ENCODE results near the gene STAC2. TPM values are rescaled to one million over a fixed set of nuclear protein-coding genes. Genes with fewer than 3 reads are reported as not detected.

The STAC2 gene
- total RNA-seq, 2 experiments from 2014 or later = not detected

GRCh38 chr17:39204245-39204644 lies 21.5 kb downstream of the STAC2 start:
- Mint-ChIP-seq H3K36me3 (peaks cover 47% of the 10 kb centered on the region), H3K27me3 (no peaks in the 10 kb centered on the region), H3K4me3 (no peak overlapping the region), H3K4me1 (ENCODE audit: low read depth) (peaks cover 51% of the 10 kb centered on the region), H3K27ac (no peak overlapping the region), H3K9me3 (no peaks in the 10 kb centered on the region)
- DNase-seq = no peak
- POLR2A ChIA-PET = no interaction called here
- CTCF ChIA-PET = interaction anchor here (14.9 kb wide), 1 partner anchor 36 kb away, joined by 580 read pairs; no protein-coding TSS in a partner anchor
- intact Hi-C loops (cut with micrococcal nuclease) = no loop called here

- intact Hi-C loops (cut with micrococcal nuclease) = loop anchor here (1.0 kb wide), 1 partner anchor 203 kb away; no protein-coding TSS in a partner anchor
- Mint-ChIP-seq H3K4me1 (ENCODE audit: low read depth) (peaks cover 49% of the 10 kb centered on the region), H3K27me3 (no peaks in the 10 kb centered on the region), H3K9me3 (no peaks in the 10 kb centered on the region), H3K4me3 (peak overlapping the region; percentile 95), H3K27ac (peak overlapping the region; percentile 97), H3K36me3 (peaks cover 47% of the 10 kb centered on the region)
- peak; percentile 23 for DNase-seq
- CTCF ChIA-PET = interaction anchor here (1.7 to 14.9 kb wide), 2 partner anchors 36 to 39 kb away, joined by 5 to 580 read pairs; no protein-coding TSS in a partner anchor
- POLR2A ChIA-PET = interaction anchor here (1.0 to 1.3 kb wide), 2 partner anchors 10 to 250 kb away, joined by 4 to 5 read pairs; partner anchors contain the start of gene MED1
These were observed 24.7 kb downstream of the STAC2 start for GRCh38 chr17:39200957-39201510.

GRCh38 chr17:39200070-39200879 lies 25.5 kb downstream of the STAC2 start, which contains the start of gene RPL19:
Gene RPL19, plus strand, starts transcription at chr17:39200283. Its CDS starts 62 bp downstream, at chr17:39200345.
- ChIA-PET CTCF (interaction anchor here (0.6 to 14.9 kb wide), 8 partner anchors 26 to 400 kb away, joined by 3 to 580 read pairs (median 6); no protein-coding TSS in a partner anchor), POLR2A (interaction anchor here (0.5 to 1.9 kb wide), 11 partner anchors 9 to 330 kb away, joined by 3 to 15 read pairs (median 5); partner anchors contain the start of genes CDK12, LASP1 and MED1)
- intact Hi-C loops (cut with micrococcal nuclease) = loop anchor here (1.0 kb wide), 1 partner anchor 204 kb away; no protein-coding TSS in a partner anchor
- peaks cover 56% of the 10 kb centered on the region for H3K4me1 Mint-ChIP-seq (ENCODE audit: low read depth)
- peak within 1 kb of the TSS; percentile 95 for H3K4me3 Mint-ChIP-seq
- DNase-seq = peak; percentile 84
- peaks cover 47% of the 10 kb centered on the region for H3K36me3 Mint-ChIP-seq
- no peaks in the 10 kb centered on the region for H3K27me3 Mint-ChIP-seq
- no peaks in the 10 kb centered on the region for H3K9me3 Mint-ChIP-seq
- peak within 1 kb of the TSS; percentile 97 for H3K27ac Mint-ChIP-seq

- ChIA-PET POLR2A (interaction anchor here (0.5 to 1.9 kb wide), 11 partner anchors 9 to 330 kb away, joined by 3 to 15 read pairs (median 5); partner anchors contain the start of genes CDK12, LASP1 and MED1), CTCF (interaction anchor here (0.6 to 14.9 kb wide), 8 partner anchors 25 to 328 kb away, joined by 3 to 580 read pairs (median 6); no protein-coding TSS in a partner anchor)
- Mint-ChIP-seq H3K4me3 (peak overlapping the region; percentile 95), H3K4me1 (ENCODE audit: low read depth) (peaks cover 59% of the 10 kb centered on the region), H3K27me3 (no peaks in the 10 kb centered on the region), H3K9me3 (no peaks in the 10 kb centered on the region), H3K36me3 (peaks cover 42% of the 10 kb centered on the region), H3K27ac (peak overlapping the region; percentile 97)
- intact Hi-C loops (cut with micrococcal nuclease) = loop anchor here (1.0 to 5.0 kb wide), 2 partner anchors 47 to 205 kb away; partner anchors contain the start of gene PLXDC1
- DNase-seq = peak; percentile 93
These were observed 26.0 kb downstream of the STAC2 start for GRCh38 chr17:39199820-39200069.

GRCh38 chr17:39198186-39198566 lies 27.6 kb downstream of the STAC2 start:
- intact Hi-C loops (cut with micrococcal nuclease) = loop anchor here (5.0 kb wide), 1 partner anchor 46 kb away; the partner anchor contains the start of gene PLXDC1
- Mint-ChIP-seq H3K9me3 (no peaks in the 10 kb centered on the region), H3K27me3 (no peaks in the 10 kb centered on the region), H3K4me3 (peak overlapping the region; percentile 75), H3K36me3 (peaks cover 28% of the 10 kb centered on the region), H3K27ac (peak overlapping the region; percentile 58), H3K4me1 (ENCODE audit: low read depth) (peaks cover 59% of the 10 kb centered on the region)
- ChIA-PET POLR2A (no interaction called here), CTCF (interaction anchor here (0.8 to 1.8 kb wide), 4 partner anchors 23 to 46 kb away, joined by 3 to 8 read pairs (median 4); no protein-coding TSS in a partner anchor)
- no peak for DNase-seq

GRCh38 chr17:39197380-39198185 lies 28.2 kb downstream of the STAC2 start, which contains the start of gene CACNB1:
Gene CACNB1, minus strand, starts transcription at chr17:39197669. Its CDS starts 174 bp downstream, at chr17:39197495.
- CTCF ChIA-PET = interaction anchor here (1.2 to 1.8 kb wide), 3 partner anchors 23 to 47 kb away, joined by 3 to 8 read pairs (median 4); no protein-coding TSS in a partner anchor
- DNase-seq = peak; percentile 83
- Mint-ChIP-seq H3K36me3 (peaks cover 24% of the 10 kb centered on the region), H3K27me3 (no peaks in the 10 kb centered on the region), H3K4me1 (ENCODE audit: low read depth) (peaks cover 55% of the 10 kb centered on the region), H3K9me3 (no peaks in the 10 kb centered on the region), H3K4me3 (peak within 1 kb of the TSS; percentile 75), H3K27ac (peak within 1 kb of the TSS; percentile 69)
- intact Hi-C loops (cut with micrococcal nuclease) = loop anchor here (5.0 kb wide), 1 partner anchor 45 kb away; the partner anchor contains the start of gene PLXDC1
- POLR2A ChIA-PET = interaction anchor here (0.6 kb wide), 1 partner anchor 17 kb away, joined by 6 read pairs; no protein-coding TSS in a partner anchor

- Mint-ChIP-seq H3K9me3 (no peaks in the 10 kb centered on the region), H3K36me3 (peaks cover 22% of the 10 kb centered on the region), H3K4me3 (peak overlapping the region; percentile 75), H3K27ac (peak overlapping the region; percentile 45), H3K4me1 (ENCODE audit: low read depth) (peaks cover 47% of the 10 kb centered on the region), H3K27me3 (no peaks in the 10 kb centered on the region)
- intact Hi-C loops (cut with micrococcal nuclease) = loop anchor here (5.0 kb wide), 1 partner anchor 45 kb away; the partner anchor contains the start of gene PLXDC1
- peak; percentile 34 for DNase-seq
- ChIA-PET CTCF (interaction anchor here (1.0 to 1.8 kb wide), 3 partner anchors 22 to 43 kb away, joined by 3 to 8 read pairs (median 3); no protein-coding TSS in a partner anchor), POLR2A (interaction anchor here (0.6 kb wide), 1 partner anchor 16 kb away, joined by 6 read pairs; no protein-coding TSS in a partner anchor)
These were observed 28.9 kb downstream of the STAC2 start for GRCh38 chr17:39196808-39197291.

- intact Hi-C loops (cut with micrococcal nuclease) = loop anchor here (5.0 kb wide), 1 partner anchor 44 kb away; the partner anchor contains the start of gene PLXDC1
- H3K4me3 Mint-ChIP-seq = peak overlapping the region; percentile 74
- H3K9me3 Mint-ChIP-seq = no peaks in the 10 kb centered on the region
- H3K27me3 Mint-ChIP-seq = no peaks in the 10 kb centered on the region
- CTCF ChIA-PET = interaction anchor here (1.0 to 1.9 kb wide), 6 partner anchors 11 to 48 kb away, joined by 3 to 10 read pairs (median 6); no protein-coding TSS in a partner anchor
- H3K36me3 Mint-ChIP-seq = peaks cover 17% of the 10 kb centered on the region
- POLR2A ChIA-PET = no interaction called here
- H3K27ac Mint-ChIP-seq = peak overlapping the region; percentile 69
- peaks cover 44% of the 10 kb centered on the region for H3K4me1 Mint-ChIP-seq (ENCODE audit: low read depth)
- no peak for DNase-seq
These were observed 29.4 kb downstream of the STAC2 start for GRCh38 chr17:39196241-39196807.

- H3K36me3 Mint-ChIP-seq = peaks cover 11% of the 10 kb centered on the region
- intact Hi-C loops (cut with micrococcal nuclease) = loop anchor here (5.0 kb wide), 1 partner anchor 43 kb away; the partner anchor contains the start of gene PLXDC1
- no peaks in the 10 kb centered on the region for H3K9me3 Mint-ChIP-seq
- no peaks in the 10 kb centered on the region for H3K27me3 Mint-ChIP-seq
- ChIA-PET CTCF (interaction anchor here (1.4 to 4.1 kb wide), 6 partner anchors 11 to 49 kb away, joined by 4 to 23 read pairs (median 6); no protein-coding TSS in a partner anchor), POLR2A (no interaction called here)
- H3K4me1 Mint-ChIP-seq (ENCODE audit: low read depth) = peaks cover 40% of the 10 kb centered on the region
- no peak for DNase-seq
- no peak overlapping the region for H3K27ac Mint-ChIP-seq
- peak overlapping the region; percentile 74 for H3K4me3 Mint-ChIP-seq
These were observed 30.1 kb downstream of the STAC2 start for GRCh38 chr17:39195568-39196160.

GRCh38 chr17:39194985-39195524 lies 30.7 kb downstream of the STAC2 start:
- CTCF ChIA-PET = interaction anchor here (1.4 to 4.1 kb wide), 6 partner anchors 12 to 49 kb away, joined by 4 to 23 read pairs (median 6); no protein-coding TSS in a partner anchor
- DNase-seq = no peak

More at GRCh38 chr17:39194985-39195524, 30.7 kb downstream of the STAC2 start:
- intact Hi-C loops (cut with micrococcal nuclease) = loop anchor here (5.0 kb wide), 1 partner anchor 43 kb away; the partner anchor contains the start of gene PLXDC1
- Mint-ChIP-seq H3K4me1 (ENCODE audit: low read depth) (peaks cover 40% of the 10 kb centered on the region), H3K27me3 (no peaks in the 10 kb centered on the region), H3K9me3 (no peaks in the 10 kb centered on the region), H3K27ac (no peak overlapping the region), H3K4me3 (no peak overlapping the region), H3K36me3 (peaks cover 5% of the 10 kb centered on the region)
- POLR2A ChIA-PET = no interaction called here
